WERI-Rb-1 (cell line): Measurements from ENCODE around the gene L3MBTL1.

Experiments used
- DNase-seq: peaks from one replicate; pipeline ENCODE4 v3.0.0-alpha.2; 2020
- H3K27ac ChIP-seq: fragments of 250-450 bp; sonication (Bioruptor Pico); 2 replicates; pipeline ENCODE4 v1.5.1; 2020; ENCODE audit warnings: mild to moderate bottlenecking, moderate library complexity
- H3K27me3 ChIP-seq: fragments of 250-450 bp; sonication (Bioruptor Pico); 2 replicates; pipeline ENCODE4 v1.5.1; 2021; ENCODE audit warnings: mild to moderate bottlenecking, low read depth, moderate library complexity; ENCODE audit not compliant: insufficient read depth, severe bottlenecking
- H3K36me3 ChIP-seq: fragments of 250-450 bp; sonication (Bioruptor Pico); 2 replicates; pipeline ENCODE4 v1.5.1; 2020; ENCODE audit warnings: mild to moderate bottlenecking, moderate library complexity
- H3K4me3 ChIP-seq: 2 replicates; pipeline ENCODE4 v1.5.1; 2011; ENCODE audit warnings: low read depth, mild to moderate bottlenecking, control low read depth, low read length
- H3K9me3 ChIP-seq: fragments of 250-450 bp; sonication (Bioruptor Pico); 2 replicates; pipeline ENCODE4 v1.5.1; 2021; ENCODE audit warnings: mild to moderate bottlenecking, moderate library complexity; ENCODE audit not compliant: severe bottlenecking
- CTCF ChIP-seq: IDR thresholded peaks from 2 replicates; pipeline ENCODE4 v1.5.1; 2011; ENCODE audit warnings: low read depth, mild to moderate bottlenecking, control low read depth, inconsistent platforms, low read length

The L3MBTL1 gene

GRCh38 chr20:43467589-43467988 lies 39.9 kb upstream of the L3MBTL1 start:
- no peak for TF ChIP-seq CTCF

GRCh38 chr20:43472671-43473380 lies 34.7 kb upstream of the L3MBTL1 start:
- TF ChIP-seq CTCF: 0 out of 2 replicates have a peak, but pooled peaks have one; percentile 25
- DNase-seq: no peak

More at GRCh38 chr20:43467589-43467988, 39.9 kb upstream of the L3MBTL1 start:
- H3K27me3 ChIP-seq: no peaks in the 10 kb centered on the region
- peaks cover 56% of the 10 kb centered on the region for H3K36me3 ChIP-seq
- no peak overlapping the region for H3K4me3 ChIP-seq
- H3K9me3 ChIP-seq: no peaks in the 10 kb centered on the region
- no peak for DNase-seq
- no peak overlapping the region for H3K27ac ChIP-seq

GRCh38 chr20:43473381-43473704 lies 34.2 kb upstream of the L3MBTL1 start:
- TF ChIP-seq CTCF: no peak
- H3K36me3 ChIP-seq: peaks cover 14% of the 10 kb centered on the region
- H3K9me3 ChIP-seq: no peaks in the 10 kb centered on the region
- no peaks in the 10 kb centered on the region for H3K27me3 ChIP-seq
- no peak overlapping the region for H3K27ac ChIP-seq
- no peak for DNase-seq
- no peak overlapping the region for H3K4me3 ChIP-seq

More at GRCh38 chr20:43472671-43473380, 34.7 kb upstream of the L3MBTL1 start:
- no peak overlapping the region for H3K4me3 ChIP-seq
- peaks cover 14% of the 10 kb centered on the region for H3K36me3 ChIP-seq
- H3K27ac ChIP-seq: no peak overlapping the region
- no peaks in the 10 kb centered on the region for H3K9me3 ChIP-seq
- H3K27me3 ChIP-seq: no peaks in the 10 kb centered on the region

GRCh38 chr20:43477193-43477592 lies 30.3 kb upstream of the L3MBTL1 start:
- TF ChIP-seq CTCF: no peak
- H3K4me3 ChIP-seq: no peak overlapping the region
- peaks cover 1% of the 10 kb centered on the region for H3K36me3 ChIP-seq
- no peaks in the 10 kb centered on the region for H3K27me3 ChIP-seq
- no peak overlapping the region for H3K27ac ChIP-seq
- DNase-seq: no peak
- H3K9me3 ChIP-seq: no peaks in the 10 kb centered on the region

- H3K9me3 ChIP-seq: no peaks in the 10 kb centered on the region
- no peak for TF ChIP-seq CTCF
- H3K4me3 ChIP-seq: no peak overlapping the region
- no peak overlapping the region for H3K27ac ChIP-seq
- no peaks in the 10 kb centered on the region for H3K36me3 ChIP-seq
- DNase-seq: no peak
- no peaks in the 10 kb centered on the region for H3K27me3 ChIP-seq
Observed at GRCh38 chr20:43477619-43478018, 29.9 kb upstream of the L3MBTL1 start.

GRCh38 chr20:43490038-43490437 lies 17.5 kb upstream of the L3MBTL1 start:
- DNase-seq: no peak
- H3K27me3 ChIP-seq: no peaks in the 10 kb centered on the region
- peaks cover 7% of the 10 kb centered on the region for H3K9me3 ChIP-seq
- H3K36me3 ChIP-seq: no peaks in the 10 kb centered on the region
- TF ChIP-seq CTCF: no peak
- no peak overlapping the region for H3K4me3 ChIP-seq
- no peak overlapping the region for H3K27ac ChIP-seq
